ENCODE data around the gene GPR4. TPM values are rescaled to one million over a fixed set of nuclear protein-coding genes. Genes with fewer than 3 reads are reported as not detected.
A peak's percentile ranks its signal among the peaks of the same experiment; 100 is the strongest.
"Not testable (repeated sequence)": the region's sequence is repeated elsewhere in the genome, so short reads cannot be mapped to it uniquely, and the experiment has no call there.

GPR4 gene
- polyA plus RNA-seq, 1 donor: 4.9 TPM

- no peak for DNase-seq
Measured at GRCh38 chr19:45621976-45622503, 20.0 kb upstream of the GPR4 start.

GRCh38 chr19:45621389-45621788, 19.4 kb upstream of the GPR4 start:
- no peak for DNase-seq

GRCh38 chr19:45616704-45617017, 14.6 kb upstream of the GPR4 start:
- DNase-seq: no peak

- DNase-seq: peak; percentile 76
Measured at GRCh38 chr19:45615795-45616703, 14.0 kb upstream of the GPR4 start.

- not testable (repeated sequence) for DNase-seq
Measured at GRCh38 chr19:45615056-45615455, 13.0 kb upstream of the GPR4 start.

- no peak for DNase-seq
Measured at GRCh38 chr19:45613926-45614725, 12.1 kb upstream of the GPR4 start.

- DNase-seq: no peak
Measured at GRCh38 chr19:45608948-45609347, 6.9 kb upstream of the GPR4 start.

GRCh38 chr19:45607071-45608029, 5.3 kb upstream of the GPR4 start:
- DNase-seq: peak; percentile 67

- DNase-seq: no peak
Measured at GRCh38 chr19:45601115-45601514, 897 bp downstream of the GPR4 start.

- DNase-seq: no peak
Measured at GRCh38 chr19:45600340-45600885, 1.6 kb downstream of the GPR4 start.

GRCh38 chr19:45599286-45599685, 2.7 kb downstream of the GPR4 start:
- no peak for DNase-seq

- DNase-seq: no peak
Measured at GRCh38 chr19:45598267-45599001, 3.6 kb downstream of the GPR4 start.

- no peak for DNase-seq
Measured at GRCh38 chr19:45597425-45598111, 4.4 kb downstream of the GPR4 start.

- no peak for DNase-seq
Measured at GRCh38 chr19:45595814-45596213, 6.2 kb downstream of the GPR4 start.

- DNase-seq: no peak
Measured at GRCh38 chr19:45593520-45593919, 8.5 kb downstream of the GPR4 start.

- no peak for DNase-seq
Measured at GRCh38 chr19:45592366-45592765, 9.6 kb downstream of the GPR4 start.

GRCh38 chr19:45591638-45592005, 10.4 kb downstream of the GPR4 start:
- no peak for DNase-seq

GRCh38 chr19:45591004-45591637, 10.9 kb downstream of the GPR4 start:
- no peak for DNase-seq

- no peak for DNase-seq
Measured at GRCh38 chr19:45590300-45591003, 11.6 kb downstream of the GPR4 start.

GRCh38 chr19:45589768-45590167, 12.2 kb downstream of the GPR4 start:
- no peak for DNase-seq

All from hindlimb muscle (tissue), 1 donor.